ENCODE data around the gene CRYBG3. TPM values are rescaled to one million over a fixed set of nuclear protein-coding genes. Genes with fewer than 3 reads are reported as not detected.

Gene CRYBG3
- total and polyA plus RNA-seq, 2 experiments from 2014 or later, result 2.7 to 20.9 TPM

GRCh38 chr3:97927704-97928103 is 105.9 kb downstream of the CRYBG3 start:
- no peak for DNase-seq (ENCODE audit: low read depth in 1 of 2, low spot score in 1 of 2)
- no peak overlapping the region for H3K27ac ChIP-seq
- no peaks in the 10 kb centered on the region for H3K27me3 ChIP-seq
- no peaks in the 10 kb centered on the region for H3K9me3 ChIP-seq (ENCODE audit: low read depth)
- no peak overlapping the region for H3K4me3 ChIP-seq
- H3K36me3 ChIP-seq, result peaks cover 3% of the 10 kb centered on the region
- no peaks in the 10 kb centered on the region for H3K4me1 ChIP-seq (ENCODE audit: low read depth)
- TF ChIP-seq CTCF (IDR thresholded peaks at IDR 0.05; ENCODE audit: low read depth, low read length), result no peak

GRCh38 chr3:97928986-97929385 is 107.2 kb downstream of the CRYBG3 start:
- DNase-seq (ENCODE audit: low read depth in 1 of 2, low spot score in 1 of 2), result no peak

GRCh38 chr3:97930018-97930417 is 108.2 kb downstream of the CRYBG3 start:
- no peak for TF ChIP-seq CTCF (IDR thresholded peaks at IDR 0.05; ENCODE audit: low read depth, low read length)
- no peak overlapping the region for H3K4me3 ChIP-seq

More at GRCh38 chr3:97928986-97929385, 107.2 kb downstream of the CRYBG3 start:
- H3K36me3 ChIP-seq, result peaks cover 7% of the 10 kb centered on the region
- no peak overlapping the region for H3K4me3 ChIP-seq
- no peaks in the 10 kb centered on the region for H3K4me1 ChIP-seq (ENCODE audit: low read depth)
- no peak overlapping the region for H3K27ac ChIP-seq
- H3K27me3 ChIP-seq, result no peaks in the 10 kb centered on the region
- H3K9me3 ChIP-seq (ENCODE audit: low read depth), result no peaks in the 10 kb centered on the region
- TF ChIP-seq CTCF (IDR thresholded peaks at IDR 0.05; ENCODE audit: low read depth, low read length), result no peak

GRCh38 chr3:97931218-97931617 is 109.4 kb downstream of the CRYBG3 start:
- no peak overlapping the region for H3K4me3 ChIP-seq
- no peak for TF ChIP-seq CTCF (IDR thresholded peaks at IDR 0.05; ENCODE audit: low read depth, low read length)
- H3K27ac ChIP-seq, result no peak overlapping the region
- H3K27me3 ChIP-seq, result no peaks in the 10 kb centered on the region
- H3K4me1 ChIP-seq (ENCODE audit: low read depth), result no peaks in the 10 kb centered on the region
- H3K9me3 ChIP-seq (ENCODE audit: low read depth), result no peaks in the 10 kb centered on the region
- peaks cover 12% of the 10 kb centered on the region for H3K36me3 ChIP-seq
- no peak for DNase-seq (ENCODE audit: low read depth in 1 of 2, low spot score in 1 of 2)

More at GRCh38 chr3:97930018-97930417, 108.2 kb downstream of the CRYBG3 start:
- Histone ChIP-seq H3K27ac (no peak overlapping the region), H3K36me3 (peaks cover 12% of the 10 kb centered on the region), H3K9me3 (ENCODE audit: low read depth) (no peaks in the 10 kb centered on the region), H3K27me3 (no peaks in the 10 kb centered on the region), H3K4me1 (ENCODE audit: low read depth) (no peaks in the 10 kb centered on the region)
- no peak for DNase-seq (ENCODE audit: low read depth in 1 of 2, low spot score in 1 of 2)

- TF ChIP-seq CTCF (IDR thresholded peaks at IDR 0.05; ENCODE audit: low read depth, low read length), result no peak
- no peaks in the 10 kb centered on the region for H3K9me3 ChIP-seq (ENCODE audit: low read depth)
- H3K36me3 ChIP-seq, result peaks cover 20% of the 10 kb centered on the region
- no peaks in the 10 kb centered on the region for H3K4me1 ChIP-seq (ENCODE audit: low read depth)
- H3K27ac ChIP-seq, result peak overlapping the region; percentile 9
- H3K4me3 ChIP-seq, result no peak overlapping the region
- H3K27me3 ChIP-seq, result no peaks in the 10 kb centered on the region
- DNase-seq (ENCODE audit: low read depth in 1 of 2, low spot score in 1 of 2), result peak; percentile 24 to 70
Observed at GRCh38 chr3:97932387-97932801, 110.6 kb downstream of the CRYBG3 start.

All from cardiac muscle cell (in vitro differentiated cells and primary cell).